GM10266 (cell line): ENCODE measurements around the gene ZNF709.

Experiments used
- DNase-seq: peaks from one replicate; pipeline ENCODE4 v3.0.0; 2012; ENCODE audit errors: extremely low spot score
- TF ChIP-seq, protein P1 (sequence below): IDR thresholded peaks from 2 replicates; pipeline ENCODE4 v1.5.1; 2012; ENCODE audit warnings: mild to moderate bottlenecking, low read depth; ENCODE audit not compliant: control insufficient read depth, insufficient read depth; ENCODE audit errors: missing control alignments

ZNF709 gene

DNA sequence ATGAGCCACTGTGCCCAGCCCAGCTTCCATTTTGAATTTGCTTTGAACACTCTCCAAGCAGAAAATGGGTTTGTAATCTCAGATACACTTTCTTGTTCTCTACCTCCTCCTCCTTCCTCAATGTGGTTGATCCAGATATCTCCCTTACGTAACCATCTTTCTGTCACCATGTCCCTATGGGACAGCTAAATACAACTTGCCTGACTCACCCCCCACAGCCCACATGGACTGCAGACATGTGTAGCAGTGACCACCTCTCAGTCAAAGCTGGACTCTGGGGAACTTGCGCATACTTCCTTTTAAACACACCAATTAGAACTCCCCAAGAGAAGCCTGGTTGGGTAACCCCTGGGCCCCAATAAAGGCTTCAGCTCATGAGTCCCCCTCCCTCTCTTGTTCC, 72.7 kb downstream of the ZNF709 start:
- DNase-seq: no peak
- TF ChIP-seq, protein P1, sequence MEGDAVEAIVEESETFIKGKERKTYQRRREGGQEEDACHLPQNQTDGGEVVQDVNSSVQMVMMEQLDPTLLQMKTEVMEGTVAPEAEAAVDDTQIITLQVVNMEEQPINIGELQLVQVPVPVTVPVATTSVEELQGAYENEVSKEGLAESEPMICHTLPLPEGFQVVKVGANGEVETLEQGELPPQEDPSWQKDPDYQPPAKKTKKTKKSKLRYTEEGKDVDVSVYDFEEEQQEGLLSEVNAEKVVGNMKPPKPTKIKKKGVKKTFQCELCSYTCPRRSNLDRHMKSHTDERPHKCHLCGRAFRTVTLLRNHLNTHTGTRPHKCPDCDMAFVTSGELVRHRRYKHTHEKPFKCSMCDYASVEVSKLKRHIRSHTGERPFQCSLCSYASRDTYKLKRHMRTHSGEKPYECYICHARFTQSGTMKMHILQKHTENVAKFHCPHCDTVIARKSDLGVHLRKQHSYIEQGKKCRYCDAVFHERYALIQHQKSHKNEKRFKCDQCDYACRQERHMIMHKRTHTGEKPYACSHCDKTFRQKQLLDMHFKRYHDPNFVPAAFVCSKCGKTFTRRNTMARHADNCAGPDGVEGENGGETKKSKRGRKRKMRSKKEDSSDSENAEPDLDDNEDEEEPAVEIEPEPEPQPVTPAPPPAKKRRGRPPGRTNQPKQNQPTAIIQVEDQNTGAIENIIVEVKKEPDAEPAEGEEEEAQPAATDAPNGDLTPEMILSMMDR: no peak
